ENCODE data around the gene MT1M.
"Not testable (repeated sequence)": the region's sequence is repeated elsewhere in the genome, so short reads cannot be mapped to it uniquely, and the experiment has no call there.

Gene MT1M

GRCh38 chr16:56674570-56674969 is 42.1 kb downstream of the MT1M start:
- DNase-seq (ENCODE audit: low read depth), result not testable (repeated sequence)

- DNase-seq (ENCODE audit: low read depth), result no peak
Observed at GRCh38 chr16:56675685-56676210, 43.3 kb downstream of the MT1M start.

GRCh38 chr16:56677474-56677873 is 45.0 kb downstream of the MT1M start:
- no peak for DNase-seq (ENCODE audit: low read depth)

- DNase-seq (ENCODE audit: low read depth), result no peak
Observed at GRCh38 chr16:56679078-56679730, 46.7 kb downstream of the MT1M start.

GRCh38 chr16:56679818-56680217 is 47.4 kb downstream of the MT1M start:
- DNase-seq (ENCODE audit: low read depth), result no peak

GRCh38 chr16:56681939-56682702 is 49.7 kb downstream of the MT1M start, which contains the start of gene MT1X:
Gene MT1X, plus strand, starts transcription at chr16:56682470. Its CDS starts 71 bp downstream, at chr16:56682541.
- peak; percentile 88 for DNase-seq (ENCODE audit: low read depth)

GRCh38 chr16:56682703-56683397 is 50.4 kb downstream of the MT1M start:
- no peak for DNase-seq (ENCODE audit: low read depth)
